ENCODE results near the gene SHH.

The SHH gene

DNA sequence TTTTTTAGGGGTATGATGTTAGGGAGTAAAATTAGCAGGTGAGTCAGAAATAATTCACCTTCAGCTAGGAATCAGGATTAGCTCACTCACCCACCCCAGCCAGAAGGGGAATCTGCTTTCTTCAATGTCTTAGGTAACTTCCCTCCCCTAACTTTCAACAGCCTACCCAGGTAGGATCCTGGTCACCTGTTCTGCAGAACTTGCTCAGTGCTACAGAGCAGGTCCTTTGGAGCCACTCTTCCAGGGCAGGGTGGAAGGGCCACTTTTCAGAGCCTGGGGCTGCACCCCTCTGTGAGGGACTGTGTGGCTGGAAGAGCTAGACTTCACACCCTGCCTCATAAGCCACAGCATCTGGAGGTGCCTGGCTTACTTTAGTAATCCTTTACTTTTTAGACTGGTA, 58.1 kb downstream of the SHH start:
- TF ChIP-seq, protein P1, sequence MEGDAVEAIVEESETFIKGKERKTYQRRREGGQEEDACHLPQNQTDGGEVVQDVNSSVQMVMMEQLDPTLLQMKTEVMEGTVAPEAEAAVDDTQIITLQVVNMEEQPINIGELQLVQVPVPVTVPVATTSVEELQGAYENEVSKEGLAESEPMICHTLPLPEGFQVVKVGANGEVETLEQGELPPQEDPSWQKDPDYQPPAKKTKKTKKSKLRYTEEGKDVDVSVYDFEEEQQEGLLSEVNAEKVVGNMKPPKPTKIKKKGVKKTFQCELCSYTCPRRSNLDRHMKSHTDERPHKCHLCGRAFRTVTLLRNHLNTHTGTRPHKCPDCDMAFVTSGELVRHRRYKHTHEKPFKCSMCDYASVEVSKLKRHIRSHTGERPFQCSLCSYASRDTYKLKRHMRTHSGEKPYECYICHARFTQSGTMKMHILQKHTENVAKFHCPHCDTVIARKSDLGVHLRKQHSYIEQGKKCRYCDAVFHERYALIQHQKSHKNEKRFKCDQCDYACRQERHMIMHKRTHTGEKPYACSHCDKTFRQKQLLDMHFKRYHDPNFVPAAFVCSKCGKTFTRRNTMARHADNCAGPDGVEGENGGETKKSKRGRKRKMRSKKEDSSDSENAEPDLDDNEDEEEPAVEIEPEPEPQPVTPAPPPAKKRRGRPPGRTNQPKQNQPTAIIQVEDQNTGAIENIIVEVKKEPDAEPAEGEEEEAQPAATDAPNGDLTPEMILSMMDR (IDR thresholded peaks at IDR 0.05; ENCODE audit: low read depth, low read length): no peak
- no peak overlapping the region for H3K4me3 ChIP-seq (replicated peaks in 1 of 2; ENCODE audit: low read depth in 2 of 2, low read length in 2 of 2)
- DNase-seq (ENCODE audit: low read depth in 2 of 2): no peak

DNA sequence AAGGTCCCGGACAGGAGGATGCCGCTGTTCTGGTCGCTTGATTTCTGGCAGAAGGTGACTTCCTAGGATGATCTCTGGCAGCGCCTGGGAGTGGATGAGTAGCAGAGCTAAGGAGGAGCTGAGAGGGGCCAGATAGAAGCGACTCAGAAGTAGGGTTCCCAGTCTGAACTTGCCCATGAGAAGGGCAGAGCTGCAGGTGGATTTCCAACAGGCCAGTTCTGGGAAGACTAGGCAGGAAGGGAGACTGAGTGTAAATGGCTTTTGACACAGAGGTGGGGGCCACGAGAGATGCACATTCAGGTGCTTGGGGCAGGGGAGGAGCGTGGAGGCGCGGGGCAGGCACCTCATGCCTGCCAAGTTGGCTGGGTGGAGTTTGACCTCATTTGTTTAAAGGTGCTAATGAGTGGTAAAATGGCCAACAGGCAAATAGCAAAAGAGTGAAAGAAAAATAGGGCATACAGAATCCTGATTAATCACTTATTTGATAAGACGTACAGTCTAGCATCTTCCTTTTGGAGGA, 58.8 kb downstream of the SHH start:
- no peak overlapping the region for H3K4me3 ChIP-seq (replicated peaks in 1 of 2; ENCODE audit: low read depth in 2 of 2, low read length in 2 of 2)
- peak in 1 of 2 donors; percentile 18 for DNase-seq (ENCODE audit: low read depth in 2 of 2)
- TF ChIP-seq, protein P1 (IDR thresholded peaks at IDR 0.05; ENCODE audit: low read depth, low read length): no peak

DNA sequence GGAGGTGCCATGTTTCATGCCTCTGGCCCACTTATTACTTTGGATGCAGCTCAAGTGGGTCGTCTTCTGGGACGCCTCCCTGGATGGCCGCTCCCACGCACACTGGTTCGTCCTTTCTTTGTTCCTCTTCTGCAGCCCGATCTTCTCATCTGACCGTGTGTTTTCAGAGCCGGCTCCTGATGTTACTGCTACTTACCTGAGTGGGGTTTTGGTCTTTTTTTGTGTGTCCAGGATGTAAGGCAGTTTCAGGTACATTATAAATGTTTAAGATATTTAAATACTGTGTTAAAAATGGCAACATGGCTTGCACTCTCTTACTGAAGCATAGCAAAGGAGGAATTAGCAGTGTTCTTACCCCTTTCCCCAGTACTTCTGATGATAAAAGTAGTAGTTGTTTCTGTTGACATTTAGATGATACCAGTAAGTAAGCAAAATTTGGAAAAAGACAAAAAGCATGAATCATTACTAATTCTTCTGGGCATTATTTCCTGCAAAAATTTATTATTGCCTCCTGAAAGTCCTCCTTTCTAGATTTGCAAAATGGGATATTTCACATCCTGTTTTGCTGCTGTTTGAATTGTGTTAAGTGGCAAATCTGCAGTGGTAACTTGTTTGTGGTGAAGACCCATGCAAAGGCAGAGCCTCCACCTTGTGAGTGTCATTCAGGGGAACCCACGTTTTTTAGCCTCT, 59.4 kb downstream of the SHH start:
- H3K4me3 ChIP-seq (replicated peaks in 1 of 2; ENCODE audit: low read depth in 2 of 2, low read length in 2 of 2): no peak overlapping the region

DNA sequence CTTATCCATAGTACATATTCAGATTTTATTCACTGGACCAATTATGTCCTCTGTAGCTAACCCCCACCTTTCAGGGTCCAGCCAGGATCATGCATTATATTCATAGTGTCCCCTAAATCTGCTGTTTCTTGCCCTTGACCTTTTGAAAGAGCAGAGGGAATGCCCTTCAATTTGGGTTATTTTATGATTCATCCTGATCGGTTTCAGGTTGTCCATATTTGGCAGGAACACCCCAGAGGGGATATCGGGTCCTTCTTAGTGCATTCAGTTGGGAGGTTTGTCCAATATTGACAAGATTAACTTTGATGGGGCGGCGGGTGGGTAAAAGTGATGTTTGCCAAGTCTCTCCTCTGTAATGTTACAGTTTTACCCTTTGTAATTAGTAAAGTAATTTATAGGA, 60.9 kb downstream of the SHH start:
- TF ChIP-seq, protein P1 (IDR thresholded peaks at IDR 0.05; ENCODE audit: low read depth, low read length): no peak
- no peak for DNase-seq (ENCODE audit: low read depth in 2 of 2)
- no peak overlapping the region for H3K4me3 ChIP-seq (replicated peaks in 1 of 2; ENCODE audit: low read depth in 2 of 2, low read length in 2 of 2)

More for the DNA sequence above, 59.4 kb downstream of the SHH start:
- TF ChIP-seq, protein P1 (IDR thresholded peaks at IDR 0.05; ENCODE audit: low read depth, low read length): no peak
- DNase-seq (ENCODE audit: low read depth in 2 of 2): no peak

DNA sequence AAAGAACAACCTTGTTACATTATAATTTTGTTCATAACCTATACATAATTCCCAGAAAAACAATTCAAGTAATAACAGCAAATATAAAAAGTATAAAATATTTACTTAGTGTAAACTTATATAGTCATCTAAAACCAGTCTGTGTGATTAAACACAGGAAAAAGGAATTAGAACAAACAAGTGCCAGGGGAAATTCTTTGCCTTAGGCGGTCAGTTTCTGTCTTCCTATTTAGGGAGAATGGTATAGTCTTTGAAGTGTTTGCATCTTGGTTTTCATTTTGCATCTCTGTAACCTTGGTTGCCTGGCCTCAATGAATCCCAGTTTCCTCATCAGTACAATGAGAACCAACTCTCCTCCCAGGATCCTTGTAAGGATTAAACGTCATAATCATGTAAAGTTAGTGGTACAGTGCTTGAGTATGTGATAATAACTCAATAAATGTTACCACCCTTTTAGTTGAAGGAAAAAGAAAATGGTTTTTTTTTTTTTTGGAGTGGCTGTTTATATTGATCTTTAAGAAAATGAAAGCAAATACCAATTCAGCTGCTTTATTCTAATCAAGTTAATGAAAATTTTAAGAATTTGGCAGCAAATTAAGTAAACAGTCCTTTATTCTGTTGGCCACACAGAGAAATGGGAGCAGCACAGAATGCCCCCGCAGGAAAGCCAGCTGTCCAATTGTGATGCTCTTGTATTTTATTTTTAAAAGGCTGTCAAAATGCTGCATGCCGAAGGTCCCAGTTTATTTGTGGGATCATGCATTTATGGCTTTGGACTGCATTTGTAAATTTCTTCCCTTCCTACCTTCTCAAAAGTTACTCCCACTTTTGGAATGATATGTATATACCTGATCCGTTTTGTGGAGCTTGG, 61.8 kb downstream of the SHH start:
- no peak overlapping the region for H3K4me3 ChIP-seq (replicated peaks in 1 of 2; ENCODE audit: low read depth in 2 of 2, low read length in 2 of 2)
- DNase-seq (ENCODE audit: low read depth in 2 of 2): no peak
- TF ChIP-seq, protein P1 (IDR thresholded peaks at IDR 0.05; ENCODE audit: low read depth, low read length): no peak
